ENCODE data around the gene MAP3K14. TPM values are rescaled to one million over a fixed set of nuclear protein-coding genes. Genes with fewer than 3 reads are reported as not detected.
A peak's percentile ranks its signal among the peaks of the same experiment; 100 is the strongest.

MAP3K14 gene
- polyA plus RNA-seq, 1 of the 3 experiments (the other 2 are of a cell fraction): 11.9 TPM

GRCh38 chr17:45227101-45227925 lies 89.5 kb downstream of the MAP3K14 start:
- no peak for DNase-seq
- POLR2A ChIA-PET: no interaction called here

DNA sequence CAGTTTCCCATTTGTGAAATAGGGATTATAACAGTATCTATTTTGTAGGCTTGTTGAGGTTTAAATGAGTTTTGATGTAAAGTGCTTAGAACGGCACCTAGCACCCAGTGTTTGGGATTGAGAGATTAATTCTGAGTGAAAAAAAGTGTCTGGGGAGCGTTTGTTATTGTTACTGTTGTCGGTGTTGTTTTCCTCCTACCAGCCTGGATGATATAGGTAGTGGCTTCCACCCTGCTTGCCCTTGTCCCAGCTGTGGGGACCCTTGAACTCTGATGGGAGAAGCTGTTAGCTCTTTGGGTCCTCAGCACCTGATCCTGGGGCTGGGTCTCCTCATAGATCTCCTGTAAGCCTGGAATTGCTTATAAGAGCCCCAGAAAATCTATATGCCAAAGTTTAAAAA lies 90.2 kb downstream of the MAP3K14 start:
- Histone ChIP-seq H3K4me2 (no peak overlapping the region), H2AFZ (ENCODE audit: low read depth) (0 out of 2 replicates have a peak overlapping the region, but pooled peaks have one; percentile 16), H3K9me2 (no peaks in the 10 kb centered on the region), H3K4me1 (ENCODE audit: control insufficient read depth in 1 of 2, insufficient read depth in 2 of 2, low read depth in 1 of 2, low read length in 1 of 2) (peaks cover 4 to 39% of the 10 kb centered on the region in 2 experiments; a peak in 2 of 4 replicates), H3K9me3 (no peaks in the 10 kb centered on the region), H4K20me1 (ENCODE audit: insufficient read depth) (no peaks in the 10 kb centered on the region), H3K27me3 (ENCODE audit: insufficient read depth) (no peaks in the 10 kb centered on the region), H3K79me2 (ENCODE audit: insufficient read depth) (no peaks in the 10 kb centered on the region), H3F3A (replicated peaks; ENCODE audit: insufficient read depth) (peaks cover 2% of the 10 kb centered on the region), H3K27ac (ENCODE audit: low read depth in 2 of 2, low read length in 1 of 2) (no peak overlapping the region), H3K36me3 (replicated peaks in 1 of 2; ENCODE audit: control insufficient read depth in 1 of 2, insufficient read depth in 2 of 2, low read length in 1 of 2) (no peaks in the 10 kb centered on the region), H3K9ac (no peak overlapping the region), H3K4me3 (ENCODE audit: low read depth in 2 of 2, low read length in 1 of 2) (no peak overlapping the region)
- TF ChIP-seq SMC3 (IDR thresholded peaks at IDR 0.05; ENCODE audit: low read depth, low read length) (no peak), EP300 (IDR thresholded peaks at IDR 0.05; ENCODE audit: borderline replicate concordance in 1 of 2, low read depth in 1 of 2, low read length in 1 of 2) (no peak), RAD21 (IDR thresholded peaks at IDR 0.05; ENCODE audit: low read length) (no peak), TCF12 (IDR thresholded peaks at IDR 0.05) (no peak), RCOR1 (IDR thresholded peaks at IDR 0.05; ENCODE audit: low read length) (no peak), GABPA (IDR thresholded peaks at IDR 0.05; ENCODE audit: low read depth) (no peak), RFX5 (IDR thresholded peaks at IDR 0.05; ENCODE audit: low read length) (no peak), FOXM1 (IDR thresholded peaks at IDR 0.05; ENCODE audit: low read depth) (no peak), FOXJ3 (CRISPR knock-in tag; IDR thresholded peaks at IDR 0.05) (no peak), NFIC (IDR thresholded peaks at IDR 0.05; ENCODE audit: borderline replicate concordance) (no peak), YY1 (IDR thresholded peaks at IDR 0.05; ENCODE audit: low read depth) (no peak), CTCF (IDR thresholded peaks at IDR 0.05) (no peak), MAX (IDR thresholded peaks at IDR 0.05; ENCODE audit: low read depth) (no peak), MXI1 (IDR thresholded peaks at IDR 0.05; ENCODE audit: low read depth, low read length) (no peak), CHD2 (IDR thresholded peaks at IDR 0.05; ENCODE audit: low read length, partially characterized antibody) (no peak), MEF2A (IDR thresholded peaks at IDR 0.05; ENCODE audit: borderline replicate concordance, low read depth) (no peak), FOSL2 (IDR thresholded peaks at IDR 0.05; ENCODE audit: borderline replicate concordance, low read depth) (no peak), TAF1 (IDR thresholded peaks at IDR 0.05; ENCODE audit: borderline replicate concordance, low read depth, low read length) (no peak), NRF1 (IDR thresholded peaks at IDR 0.05; ENCODE audit: low read depth, low read length) (no peak)
- TF ChIP-seq, protein P1, sequence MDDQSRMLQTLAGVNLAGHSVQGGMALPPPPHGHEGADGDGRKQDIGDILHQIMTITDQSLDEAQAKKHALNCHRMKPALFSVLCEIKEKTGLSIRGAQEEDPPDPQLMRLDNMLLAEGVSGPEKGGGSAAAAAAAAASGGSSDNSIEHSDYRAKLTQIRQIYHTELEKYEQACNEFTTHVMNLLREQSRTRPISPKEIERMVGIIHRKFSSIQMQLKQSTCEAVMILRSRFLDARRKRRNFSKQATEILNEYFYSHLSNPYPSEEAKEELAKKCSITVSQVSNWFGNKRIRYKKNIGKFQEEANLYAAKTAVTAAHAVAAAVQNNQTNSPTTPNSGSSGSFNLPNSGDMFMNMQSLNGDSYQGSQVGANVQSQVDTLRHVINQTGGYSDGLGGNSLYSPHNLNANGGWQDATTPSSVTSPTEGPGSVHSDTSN (IDR thresholded peaks at IDR 0.05): no peak
- WGBS (ENCODE audit: low lambda C conversion rate): 90% methylated on average over 3 of the region's 3 CpGs
- POLR2A ChIA-PET: no interaction called here
- DNase-seq: no peak
- CTCF ChIA-PET: interaction anchor here (0.8 to 16.2 kb wide), 7 partner anchors 13 to 601 kb away, joined by 3 to 260 read pairs (median 4); partner anchors contain the start of gene ACBD4

More at GRCh38 chr17:45227101-45227925, 89.5 kb downstream of the MAP3K14 start:
- no peaks in the 10 kb centered on the region for H3K9me3 ChIP-seq
- no peaks in the 10 kb centered on the region for H4K20me1 ChIP-seq (ENCODE audit: insufficient read depth)
- H3K4me1 ChIP-seq (ENCODE audit: control insufficient read depth in 1 of 2, insufficient read depth in 2 of 2, low read depth in 1 of 2, low read length in 1 of 2): peaks cover 4 to 39% of the 10 kb centered on the region in 2 experiments; a peak in 2 of 4 replicates
- no peaks in the 10 kb centered on the region for H3K79me2 ChIP-seq (ENCODE audit: insufficient read depth)
- peaks cover 2% of the 10 kb centered on the region for H3F3A ChIP-seq (replicated peaks; ENCODE audit: insufficient read depth)
- H2AFZ ChIP-seq (ENCODE audit: low read depth): no peak overlapping the region
- 83% methylated on average over 8 of the region's 8 CpGs for WGBS (ENCODE audit: low lambda C conversion rate)
- H3K9me2 ChIP-seq: no peaks in the 10 kb centered on the region
- H3K9ac ChIP-seq: no peak overlapping the region
- CTCF ChIA-PET: interaction anchor here (0.9 to 16.2 kb wide), 8 partner anchors 12 to 168 kb away, joined by 3 to 260 read pairs (median 16); partner anchors contain the start of genes ACBD4, HEXIM1 and HEXIM2
- H3K4me3 ChIP-seq (ENCODE audit: low read depth in 2 of 2, low read length in 1 of 2): no peak overlapping the region
- no peak overlapping the region for H3K27ac ChIP-seq (ENCODE audit: low read depth in 2 of 2, low read length in 1 of 2)
- no peak for TF ChIP-seq TEAD4 (IDR thresholded peaks at IDR 0.05; ENCODE audit: borderline replicate concordance, insufficient read depth)
- no peak overlapping the region for H3K4me2 ChIP-seq
- no peaks in the 10 kb centered on the region for H3K27me3 ChIP-seq (ENCODE audit: insufficient read depth)
- no peaks in the 10 kb centered on the region for H3K36me3 ChIP-seq (replicated peaks in 1 of 2; ENCODE audit: control insufficient read depth in 1 of 2, insufficient read depth in 2 of 2, low read length in 1 of 2)

All from SK-N-SH (cell line).